ENCODE measurements around the gene GPR161. TPM values are rescaled to one million over a fixed set of nuclear protein-coding genes. Genes with fewer than 3 reads are reported as not detected.
"Not testable (repeated sequence)": the region's sequence is repeated elsewhere in the genome, so short reads cannot be mapped to it uniquely, and the experiment has no call there.

GPR161 gene
- total RNA-seq, 1 experiment from 2014 or later = not detected

GRCh38 chr1:168088511-168089325 is 48.0 kb downstream of the GPR161 start:
- DNase-seq (ENCODE audit: low spot score) = no peak

GRCh38 chr1:168087696-168088095 is 49.0 kb downstream of the GPR161 start:
- no peak for DNase-seq (ENCODE audit: low spot score)

- no peak for DNase-seq (ENCODE audit: low spot score)
Measured at GRCh38 chr1:168086438-168086837, 50.3 kb downstream of the GPR161 start.

GRCh38 chr1:168085401-168085872 is 51.3 kb downstream of the GPR161 start:
- no peak for DNase-seq (ENCODE audit: low spot score)

- peak; percentile 50 for DNase-seq (ENCODE audit: low spot score)
Measured at GRCh38 chr1:168084396-168085231, 52.1 kb downstream of the GPR161 start.

GRCh38 chr1:168083456-168084325 is 53.0 kb downstream of the GPR161 start:
- no peak for DNase-seq (ENCODE audit: low spot score)

GRCh38 chr1:168082008-168082876 is 54.5 kb downstream of the GPR161 start:
- peak; percentile 89 for DNase-seq (ENCODE audit: low spot score)

- no peak for DNase-seq (ENCODE audit: low spot score)
Measured at GRCh38 chr1:168081373-168082007, 55.2 kb downstream of the GPR161 start.

- DNase-seq (ENCODE audit: low spot score) = no peak
Measured at GRCh38 chr1:168079761-168080160, 57.0 kb downstream of the GPR161 start.

- DNase-seq (ENCODE audit: low spot score) = no peak
Measured at GRCh38 chr1:168069384-168069783, 67.3 kb downstream of the GPR161 start.

GRCh38 chr1:168065506-168065905 is 71.2 kb downstream of the GPR161 start:
- no peak for DNase-seq (ENCODE audit: low spot score)

GRCh38 chr1:168064216-168064615 is 72.5 kb downstream of the GPR161 start:
- DNase-seq (ENCODE audit: low spot score) = no peak

- DNase-seq (ENCODE audit: low spot score) = no peak
Measured at GRCh38 chr1:168057921-168058320, 78.8 kb downstream of the GPR161 start.

- no peak for DNase-seq (ENCODE audit: low spot score)
Measured at GRCh38 chr1:168057355-168057754, 79.4 kb downstream of the GPR161 start.

- not testable (repeated sequence) for DNase-seq (ENCODE audit: low spot score)
Measured at GRCh38 chr1:168056152-168056551, 80.6 kb downstream of the GPR161 start.

GRCh38 chr1:168054117-168054516 is 82.6 kb downstream of the GPR161 start:
- DNase-seq (ENCODE audit: low spot score) = no peak

- DNase-seq (ENCODE audit: low spot score) = no peak
Measured at GRCh38 chr1:168053681-168054080, 83.0 kb downstream of the GPR161 start.

GRCh38 chr1:168050880-168051279 is 85.8 kb downstream of the GPR161 start:
- no peak for DNase-seq (ENCODE audit: low spot score)

GRCh38 chr1:168050307-168050706 is 86.4 kb downstream of the GPR161 start:
- no peak for DNase-seq (ENCODE audit: low spot score)

- no peak for DNase-seq (ENCODE audit: low spot score)
Measured at GRCh38 chr1:168045311-168045710, 91.4 kb downstream of the GPR161 start.
